SK-N-MC (cell line): ENCODE results near the gene PARD3B.

Experiments
- EZH2 ChIP-seq: fragments of 200-600 bp; sonication (generic); IDR thresholded peaks from one replicate; pipeline ENCODE4 v1.6.1; 2017; ENCODE audit warnings: antibody characterized with exemption
- FOXP2 ChIP-seq: optimal IDR thresholded peaks from 2 replicates; pipeline ENCODE3; 2011; ENCODE audit warnings: mild to moderate bottlenecking, moderate library complexity; ENCODE audit not compliant: insufficient read depth; ENCODE audit errors: extremely low read length, control extremely low read depth
- POLR2AphosphoS5 ChIP-seq: IDR thresholded peaks from 2 replicates; pipeline ENCODE4 v1.6.1; 2012; ENCODE audit warnings: mild to moderate bottlenecking, low read depth, low read length, borderline replicate concordance

DNA sequence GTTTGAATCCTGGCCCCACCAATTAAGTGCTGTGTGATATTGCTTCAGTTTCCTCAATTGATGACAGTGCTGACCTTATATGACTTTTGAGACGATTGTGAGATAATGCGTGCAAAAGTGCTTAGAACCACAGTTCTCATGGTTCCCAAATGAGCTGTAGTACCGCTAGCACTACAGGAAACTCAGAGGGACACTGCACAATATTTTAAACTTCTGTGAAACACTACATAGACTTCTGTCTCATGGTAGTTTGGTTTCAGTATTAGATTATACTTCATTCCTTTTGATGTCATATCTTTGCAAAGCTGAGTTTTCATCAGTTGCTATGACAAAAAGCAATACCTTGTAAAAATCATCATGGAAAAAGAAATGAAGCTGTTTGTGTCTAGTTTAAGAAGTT lies 368.0 kb downstream of the PARD3B start:
- TF ChIP-seq POLR2AphosphoS5 (no peak), EZH2 (no peak), FOXP2 (no peak)
